Ovary (tissue), 3 donors: Measurements from ENCODE around the gene PRKG1.

Source experiments
- EP300 ChIP-seq: sonication (generic); formaldehyde crosslinking; IDR thresholded peaks from one replicate; pipeline ENCODE4 v1.6.1; 2017; ENCODE audit warnings: antibody characterized with exemption
- TF ChIP-seq, protein P1 (sequence below), 3 donors: fragments of 450-650 bp in 2 of 3; fragments of 200-600 bp in 1 of 3; IDR thresholded peaks; one replicate each; pipeline versions ENCODE4 v1.5.1 to v1.8.0; 2016 to 2022; ENCODE audit warnings: antibody characterized with exemption in 3 of 3, mild to moderate bottlenecking in 1 of 3
- donor health status: DM: no; HTN: no; CAD: no.

DNA sequence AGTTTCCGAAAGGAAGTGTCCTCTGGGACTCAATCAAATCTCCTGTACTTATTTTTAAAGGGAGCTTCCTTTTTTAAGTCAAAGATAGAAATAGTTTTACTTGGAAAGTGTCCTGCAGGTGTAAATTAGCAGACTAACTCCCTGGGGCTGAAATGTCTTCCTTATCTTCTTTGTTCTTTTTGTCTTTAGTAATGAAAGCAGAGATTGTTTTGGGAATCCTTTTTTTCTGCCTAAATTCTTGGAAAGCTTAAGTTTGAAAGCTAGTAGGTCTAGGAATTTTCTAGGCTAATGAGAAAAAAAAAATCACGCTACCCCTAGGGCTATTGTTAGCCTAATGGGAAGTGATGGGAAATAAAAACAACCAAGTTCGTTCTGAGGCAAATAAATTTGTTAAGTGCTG lies 764.2 kb downstream of the PRKG1 start:
- TF ChIP-seq, protein P1, sequence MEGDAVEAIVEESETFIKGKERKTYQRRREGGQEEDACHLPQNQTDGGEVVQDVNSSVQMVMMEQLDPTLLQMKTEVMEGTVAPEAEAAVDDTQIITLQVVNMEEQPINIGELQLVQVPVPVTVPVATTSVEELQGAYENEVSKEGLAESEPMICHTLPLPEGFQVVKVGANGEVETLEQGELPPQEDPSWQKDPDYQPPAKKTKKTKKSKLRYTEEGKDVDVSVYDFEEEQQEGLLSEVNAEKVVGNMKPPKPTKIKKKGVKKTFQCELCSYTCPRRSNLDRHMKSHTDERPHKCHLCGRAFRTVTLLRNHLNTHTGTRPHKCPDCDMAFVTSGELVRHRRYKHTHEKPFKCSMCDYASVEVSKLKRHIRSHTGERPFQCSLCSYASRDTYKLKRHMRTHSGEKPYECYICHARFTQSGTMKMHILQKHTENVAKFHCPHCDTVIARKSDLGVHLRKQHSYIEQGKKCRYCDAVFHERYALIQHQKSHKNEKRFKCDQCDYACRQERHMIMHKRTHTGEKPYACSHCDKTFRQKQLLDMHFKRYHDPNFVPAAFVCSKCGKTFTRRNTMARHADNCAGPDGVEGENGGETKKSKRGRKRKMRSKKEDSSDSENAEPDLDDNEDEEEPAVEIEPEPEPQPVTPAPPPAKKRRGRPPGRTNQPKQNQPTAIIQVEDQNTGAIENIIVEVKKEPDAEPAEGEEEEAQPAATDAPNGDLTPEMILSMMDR (IDR thresholded peaks at IDR 0.05) = no peak
- TF ChIP-seq EP300 = no peak
